SKM-1 (cell line): Measurements from ENCODE around the gene TAF11L10.
"Not testable (repeated sequence)": the region's sequence is repeated elsewhere in the genome, so short reads cannot be mapped to it uniquely, and the experiment has no call there.

Experiments
- DNase-seq: peaks from one replicate; lab custom pipeline; 2025; ENCODE audit not compliant: unreplicated experiment; lab: John Stamatoyannopoulos, UW

Gene TAF11L10

DNA sequence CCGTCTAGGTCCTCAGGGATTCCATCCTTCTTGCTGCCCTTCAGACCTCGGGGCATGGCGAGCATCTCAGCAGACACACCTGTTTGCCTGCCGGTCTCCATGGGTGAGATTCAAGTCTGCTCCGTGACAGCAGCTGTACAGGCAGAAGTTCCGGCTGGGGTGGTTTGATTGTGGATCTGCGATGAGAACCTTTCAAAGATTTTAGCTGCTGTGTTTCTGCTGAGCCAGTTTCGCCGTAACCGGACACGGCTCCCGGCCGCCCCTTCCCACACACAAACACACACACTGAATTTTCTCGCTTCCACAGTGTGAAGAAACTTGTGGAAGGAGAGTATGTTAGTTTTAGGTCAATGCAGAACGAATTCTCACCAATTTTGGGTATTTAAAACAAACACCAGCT, at the start of gene TAF11L10:
Gene TAF11L10, minus strand, starts transcription at position 101 of the 400 bp plus-strand sequence.
- DNase-seq: not testable (repeated sequence)

DNA sequence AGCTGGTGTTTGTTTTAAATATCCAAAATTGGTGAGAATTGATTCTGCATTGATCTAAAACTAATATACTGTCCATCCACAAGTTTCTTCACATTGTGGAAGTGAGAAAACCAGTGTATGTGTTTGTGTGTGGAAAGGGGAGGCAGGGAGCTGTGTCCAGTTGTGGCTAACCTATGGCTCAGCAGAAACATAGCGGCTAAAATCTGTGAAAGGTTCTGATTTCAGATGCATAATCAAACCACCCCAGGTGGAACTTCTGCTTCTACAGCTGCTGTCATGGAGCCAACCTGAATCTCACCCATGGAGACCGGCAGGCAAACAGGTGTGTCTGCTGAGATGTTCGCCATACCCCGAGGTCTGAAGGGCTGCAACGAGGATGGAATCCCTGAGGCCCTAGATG, 36.5 kb upstream of the TAF11L10 start, which contains the start of gene TAF11L14:
Gene TAF11L14, plus strand, starts transcription at position 301 of the 400 bp plus-strand sequence.
- no peak for DNase-seq

- DNase-seq: not testable (repeated sequence)
These were observed 34.2 kb upstream of the TAF11L10 start, which contains the start of gene TAF11L13 for GRCh38 chr5:17631788-17632187. TAF11L13 (plus strand) TSS chr5:17632088.

- no peak for DNase-seq
These were observed 28.1 kb upstream of the TAF11L10 start for GRCh38 chr5:17625686-17626085.

DNA sequence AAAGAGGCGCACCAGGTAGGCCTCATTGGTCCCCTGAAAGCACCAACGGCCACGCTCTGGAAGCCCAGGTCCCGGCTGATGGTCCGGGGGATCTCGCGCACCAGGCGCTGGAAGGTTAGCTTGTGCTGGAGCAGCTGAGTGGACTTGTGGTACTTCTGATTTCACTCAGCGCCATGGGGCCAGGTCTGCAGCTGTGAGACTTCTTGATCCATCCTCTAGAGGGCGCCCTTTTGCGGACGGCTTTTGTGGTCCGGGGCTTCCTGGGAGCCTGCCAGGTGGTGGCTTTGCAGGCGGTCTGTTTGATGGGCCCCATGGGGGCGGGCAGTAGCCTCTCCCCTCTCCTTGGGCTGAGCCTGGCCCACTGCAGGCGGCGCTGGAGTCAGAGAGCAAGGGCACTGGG, 23.0 kb upstream of the TAF11L10 start:
- DNase-seq: no peak

DNA sequence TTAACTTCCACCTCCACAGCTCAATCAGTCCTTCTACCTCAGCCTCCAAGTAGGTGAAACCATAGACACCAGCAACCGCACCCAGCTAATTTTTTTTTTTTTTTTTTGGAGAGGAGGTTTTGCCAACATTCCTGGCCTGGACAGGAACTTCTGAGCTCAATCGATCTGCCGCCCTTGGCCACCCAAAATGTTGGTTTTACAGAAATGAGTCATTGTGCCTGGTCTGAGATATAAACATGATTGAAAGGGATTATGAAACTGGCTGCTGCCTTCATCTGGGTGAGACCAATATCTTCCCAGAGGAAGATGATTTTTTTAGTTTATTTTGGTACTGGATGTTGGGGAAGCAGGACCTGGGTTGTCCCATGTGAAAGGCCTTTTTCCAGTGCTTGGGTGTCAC, 21.7 kb upstream of the TAF11L10 start:
- DNase-seq: no peak

GRCh38 chr5:17614872-17615605, 17.4 kb upstream of the TAF11L10 start:
- DNase-seq: no peak

GRCh38 chr5:17610092-17610491, 12.5 kb upstream of the TAF11L10 start, which contains the start of gene TAF11L12:
TAF11L12 (plus strand) TSS chr5:17610392.
- DNase-seq: not testable (repeated sequence)

DNA sequence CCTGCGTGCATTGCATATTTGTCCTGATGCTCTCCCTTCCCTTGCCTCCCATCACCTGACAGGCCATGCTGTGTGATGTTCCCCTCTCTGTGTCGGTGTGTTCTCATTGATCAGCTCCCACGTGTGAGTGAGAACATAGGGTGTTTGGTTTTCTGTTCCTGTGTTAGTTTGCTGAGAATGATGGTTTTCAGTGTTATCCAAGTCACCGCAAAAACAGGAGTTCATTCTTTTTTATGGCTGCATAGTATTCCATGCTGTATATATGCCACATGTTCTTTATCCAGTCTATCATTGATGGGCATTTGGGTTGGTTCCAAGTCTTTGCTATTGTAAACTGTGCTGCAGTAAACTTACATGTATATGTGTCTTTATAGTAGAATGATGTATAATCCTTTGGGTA, 9.8 kb upstream of the TAF11L10 start:
- DNase-seq: not testable (repeated sequence)

- DNase-seq: no peak
These were observed 7.3 kb upstream of the TAF11L10 start for GRCh38 chr5:17604951-17605350.

- not testable (repeated sequence) for DNase-seq
These were observed 6.3 kb upstream of the TAF11L10 start, which contains the start of gene TAF11L11 for GRCh38 chr5:17603880-17604279. TAF11L11 (plus strand) TSS chr5:17604183.

DNA sequence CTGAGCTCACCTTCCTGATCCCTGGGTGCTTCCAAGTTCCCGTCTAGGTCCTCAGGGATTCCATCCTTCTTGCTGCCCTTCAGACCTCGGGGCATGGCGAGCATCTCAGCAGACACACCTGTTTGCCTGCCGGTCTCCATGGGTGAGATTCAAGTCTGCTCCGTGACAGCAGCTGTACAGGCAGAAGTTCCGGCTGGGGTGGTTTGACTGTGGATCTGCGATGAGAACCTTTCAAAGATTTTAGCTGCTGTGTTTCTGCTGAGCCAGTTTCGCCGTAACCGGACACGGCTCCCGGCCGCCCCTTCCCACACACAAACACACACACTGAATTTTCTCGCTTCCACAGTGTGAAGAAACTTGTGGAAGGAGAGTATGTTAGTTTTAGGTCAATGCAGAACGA, 3.4 kb downstream of the TAF11L10 start, which contains the start of gene TAF11L9:
Gene TAF11L9, minus strand, starts transcription at position 140 of the 400 bp plus-strand sequence.
- DNase-seq: not testable (repeated sequence)

- not testable (repeated sequence) for DNase-seq
These were observed 6.8 kb downstream of the TAF11L10 start, which contains the start of gene TAF11L8 for GRCh38 chr5:17590860-17591259. TAF11L8 (minus strand) TSS chr5:17590960.

GRCh38 chr5:17585658-17586057, 12.0 kb downstream of the TAF11L10 start, which contains the start of gene TAF11L7:
TAF11L7 (minus strand) TSS chr5:17585758.
- not testable (repeated sequence) for DNase-seq
